ENCODE measurements around the gene LRIG1. TPM values are rescaled to one million over a fixed set of nuclear protein-coding genes. Genes with fewer than 3 reads are reported as not detected.

Gene LRIG1
- total and polyA plus RNA-seq, 9 of the 15 experiments (the other 6 are each of a cell fraction or from before 2014, with no cell fraction given) = 0.05 to 0.38 (median 0.13) TPM; not detected in 3

- no peak for TF ChIP-seq CUX1 (CRISPR knock-in tag; IDR thresholded peaks at IDR 0.05)
Measured at GRCh38 chr3:66380200-66380932, 120.5 kb downstream of the LRIG1 start (continued).

- Histone ChIP-seq H3K9me3 (replicated peaks; ENCODE audit: control insufficient read depth, insufficient read depth, low read depth, low read length) (no peaks in the 10 kb centered on the region), H3K27ac (ENCODE audit: extremely low read depth, low read depth, low read length) (no peak overlapping the region), H3K36me3 (ENCODE audit: control insufficient read depth, insufficient read depth, low read length) (peaks cover 10% of the 10 kb centered on the region; the same call in 1 of the 3 replicates), H3K4me1 (replicated peaks in 1 of 2; ENCODE audit: control insufficient read depth in 2 of 2, insufficient read depth in 2 of 2, low read length in 2 of 2) (peaks cover 0 to 4% of the 10 kb centered on the region in 2 experiments; a peak in 2 of 5 replicates), H2AFZ (ENCODE audit: low read depth, low read length) (no peak overlapping the region), H3K9ac (ENCODE audit: insufficient read depth in 1 of 2, low read depth in 2 of 2, low read length in 2 of 2) (no peak overlapping the region), H3K79me2 (ENCODE audit: control insufficient read depth, insufficient read depth, low read length) (no peaks in the 10 kb centered on the region), H3K4me3 (no peak overlapping the region), H3K27me3 (ENCODE audit: control insufficient read depth in 2 of 2, insufficient read depth in 2 of 2, low read length in 2 of 2) (no peaks in the 10 kb centered on the region), H3K4me2 (ENCODE audit: insufficient read depth, low read length) (no peak overlapping the region), H4K20me1 (replicated peaks; ENCODE audit: control insufficient read depth, insufficient read depth, low read length) (no peaks in the 10 kb centered on the region), H3K9me1 (ENCODE audit: control insufficient read depth, insufficient read depth, low read length) (no peaks in the 10 kb centered on the region)
- WGBS (ENCODE audit: insufficient coverage, low coverage, missing lambda C conversion rate) = 94% methylated on average over 5 of the region's 9 CpGs
- in situ Hi-C loops (cut with MboI) (no loop called here), intact Hi-C loops (cut with micrococcal nuclease) (loop anchor here (5.0 kb wide), 1 partner anchor 102 kb away; no protein-coding TSS in a partner anchor)
- POLR2A ChIA-PET = no interaction called here
- ATAC-seq = no peak
- FAIRE-seq = no peak
- CTCF ChIA-PET (ENCODE audit: low intra/inter-chr PET ratio) = no interaction called here
- no peak for DNase-seq (ENCODE audit: extremely low read depth in 1 of 4, low spot score in 3 of 4)
- TF ChIP-seq SNAPC5 (CRISPR knock-in tag; IDR thresholded peaks at IDR 0.05) = no peak
- TF ChIP-seq MYC (IDR thresholded peaks at IDR 0.05; ENCODE audit: low read depth, low read length) = no peak
- TF ChIP-seq MYC (CRISPR knock-in tag; IDR thresholded peaks at IDR 0.05; ENCODE audit: borderline replicate concordance, low read depth) = no peak
- no peak for TF ChIP-seq PTRF (tag; IDR thresholded peaks at IDR 0.05)
- no peak for TF ChIP-seq ZNF507 (tag; conservative IDR thresholded peaks at IDR 0.05)
- no peak for TF ChIP-seq ZNF551 (CRISPR knock-in tag; IDR thresholded peaks at IDR 0.05)
- no peak for TF ChIP-seq CGGBP1 (CRISPR knock-in tag; IDR thresholded peaks at IDR 0.05)
- no peak for TF ChIP-seq NONO (IDR thresholded peaks at IDR 0.05; ENCODE audit: low read depth in 2 of 2, low read length in 1 of 2)
- no peak for TF ChIP-seq SMAD4 (CRISPR knock-in tag; conservative IDR thresholded peaks at IDR 0.05)
- TF ChIP-seq SRSF7 (optimal IDR thresholded peaks at IDR 0.05; ENCODE audit: low read depth, low read length) = no peak
- no peak for TF ChIP-seq TEAD4 (IDR thresholded peaks at IDR 0.05; ENCODE audit: low read length)
- no peak for TF ChIP-seq TEAD4 (CRISPR knock-in tag; IDR thresholded peaks at IDR 0.05; ENCODE audit: borderline replicate concordance)
- no peak for TF ChIP-seq KDM1A (IDR thresholded peaks at IDR 0.05)
- BruUV-seq (replicated peaks) = no TSS peak
Measured at GRCh38 chr3:66379565-66379964, 121.3 kb downstream of the LRIG1 start.
